ENCODE measurements around the gene DDX17.

DDX17 gene

DNA sequence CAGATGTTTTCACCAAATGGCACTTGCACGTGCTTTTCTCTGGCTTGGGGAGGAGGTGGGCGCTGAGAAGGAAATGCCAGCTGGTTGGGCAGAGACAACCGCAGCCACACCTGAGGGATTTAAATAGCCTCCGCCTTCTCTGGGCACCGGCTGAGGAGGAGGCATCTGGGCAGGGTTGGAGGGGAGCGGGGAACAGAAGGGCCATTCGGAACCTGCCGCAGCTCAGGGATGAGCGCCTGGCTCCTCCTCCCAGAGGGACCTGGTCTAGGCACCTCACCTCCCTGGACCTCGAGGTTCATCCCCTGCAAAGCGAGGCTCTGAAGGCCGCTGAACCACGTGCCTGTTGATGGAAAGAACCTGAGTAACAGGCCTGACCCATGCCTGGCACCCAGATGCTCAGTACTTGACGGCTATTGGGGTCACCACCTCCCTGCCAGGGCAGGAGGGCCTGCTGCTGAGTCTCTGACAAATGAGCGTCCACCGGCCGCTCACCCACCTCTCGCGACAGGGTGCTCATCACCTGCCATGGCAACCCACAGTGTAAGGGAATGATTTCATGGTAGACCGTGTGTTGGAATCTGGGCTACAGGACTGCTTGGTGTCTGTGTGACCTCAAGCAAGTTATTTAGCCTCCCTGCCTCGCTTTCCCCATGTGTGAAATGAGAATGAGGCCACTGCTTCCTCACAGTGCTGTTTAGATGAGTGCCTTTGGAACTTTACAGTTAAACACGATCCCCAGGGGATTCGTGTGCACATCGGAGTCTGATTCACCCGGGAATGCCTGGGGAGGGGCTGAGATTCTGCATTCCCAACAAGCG lies 40.2 kb downstream of the DDX17 start:
- peak; percentile 79 for DNase-seq

DNA sequence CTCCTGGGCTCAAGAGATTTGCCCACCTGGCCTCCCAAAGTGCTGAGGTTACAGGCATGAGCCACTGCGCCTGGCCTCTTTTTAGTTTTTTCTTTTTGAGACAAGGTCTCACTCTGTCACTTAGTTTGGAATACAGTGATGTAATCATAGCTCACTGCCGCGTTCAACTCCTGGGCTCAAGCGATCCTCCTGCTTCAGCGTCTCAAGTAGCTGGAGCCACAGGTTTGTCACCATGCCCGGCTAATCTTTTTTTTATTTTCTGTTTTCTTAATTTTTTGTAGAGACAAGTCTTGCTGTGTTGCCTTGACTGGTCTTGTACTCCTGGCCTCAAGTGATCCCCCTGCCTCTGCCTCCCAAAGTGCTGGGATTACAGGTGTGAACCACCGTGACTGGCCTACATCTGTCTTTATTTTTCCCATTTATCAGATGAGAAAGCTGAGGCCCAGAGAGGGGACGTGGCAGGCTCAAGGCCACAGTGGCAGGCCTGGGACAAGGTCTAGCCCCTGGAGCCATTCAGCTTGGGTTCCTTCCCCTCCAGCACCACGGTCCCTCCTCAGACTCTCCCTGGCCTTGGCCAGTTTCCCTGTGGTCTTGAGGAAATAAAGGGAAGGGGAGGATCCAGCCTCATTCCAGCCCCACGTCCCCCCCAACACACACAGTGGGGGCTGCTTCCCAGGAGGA lies 41.0 kb downstream of the DDX17 start:
- no peak for DNase-seq

DNA sequence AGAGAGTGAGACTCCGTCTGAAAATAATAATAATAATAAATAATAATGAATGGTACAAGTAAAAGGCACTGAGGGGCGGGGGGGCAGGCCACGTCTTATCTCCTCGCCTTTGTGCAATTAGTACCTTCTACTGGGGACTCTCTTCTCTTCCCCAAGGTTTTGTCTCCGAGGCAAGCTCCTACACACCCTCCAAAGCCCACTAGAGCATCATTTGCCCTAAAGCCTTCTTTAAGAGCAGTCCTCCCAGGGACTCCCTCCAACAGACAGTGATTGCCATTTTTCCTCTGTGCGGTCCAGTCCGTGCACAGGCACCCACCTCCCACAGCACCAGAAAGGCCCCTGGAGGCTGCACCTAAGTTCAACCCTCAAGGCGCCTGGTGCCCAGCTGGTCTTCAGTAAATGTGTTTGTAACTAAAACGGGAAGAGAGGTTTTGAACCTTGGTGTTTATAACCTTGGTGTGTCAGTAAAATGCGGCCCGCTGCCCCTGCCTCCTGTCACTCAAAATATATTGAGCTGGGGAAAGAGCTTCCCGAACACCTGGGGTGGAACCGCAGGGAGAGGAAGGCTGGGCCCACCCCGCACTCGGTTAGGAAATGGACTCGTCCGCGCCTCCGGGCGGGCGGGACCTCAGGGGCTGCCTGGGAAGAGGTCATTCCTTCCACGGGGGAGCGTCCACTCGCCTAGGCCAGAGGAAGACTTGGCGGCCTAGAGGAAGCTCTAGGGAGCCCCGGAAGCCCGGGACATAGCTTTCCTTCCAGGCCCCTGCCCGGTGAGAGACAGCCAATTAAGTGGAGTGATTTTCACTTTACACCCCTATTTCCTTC lies 42.9 kb downstream of the DDX17 start:
- no peak for DNase-seq

DNA sequence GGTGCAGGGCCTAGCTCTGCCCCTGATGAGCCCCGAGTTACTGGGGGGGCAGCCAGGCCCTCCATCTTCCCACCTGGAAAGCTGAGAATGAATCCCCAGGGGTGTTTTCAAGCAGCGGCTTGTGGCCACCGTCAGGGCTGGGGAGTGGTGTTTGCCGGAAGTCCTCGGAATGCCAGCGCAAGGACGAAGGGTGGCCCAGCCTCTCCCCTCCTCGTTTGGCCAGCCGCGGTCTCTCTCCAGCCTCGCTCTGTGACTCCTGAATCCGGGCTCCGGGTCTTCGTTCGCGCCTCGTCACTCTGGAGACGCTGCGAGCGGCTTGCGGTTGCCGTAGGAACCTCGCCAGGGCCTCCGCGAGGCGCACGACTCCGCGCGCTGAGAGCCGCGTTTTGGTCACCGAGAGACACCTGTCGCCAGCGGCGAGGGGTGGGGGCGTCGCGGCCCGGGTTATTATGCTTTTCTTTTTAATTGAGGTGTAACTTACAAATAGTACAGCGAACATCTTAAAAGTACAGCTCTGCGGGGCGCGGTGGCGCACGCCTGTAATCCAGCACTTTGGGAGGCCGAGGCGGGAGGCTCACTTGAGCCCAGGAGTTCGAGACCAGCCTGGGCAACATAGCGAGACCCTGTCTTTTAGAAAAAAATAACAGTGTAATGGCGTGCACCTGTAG lies 44.6 kb downstream of the DDX17 start:
- peak; percentile 96 for DNase-seq

DNA sequence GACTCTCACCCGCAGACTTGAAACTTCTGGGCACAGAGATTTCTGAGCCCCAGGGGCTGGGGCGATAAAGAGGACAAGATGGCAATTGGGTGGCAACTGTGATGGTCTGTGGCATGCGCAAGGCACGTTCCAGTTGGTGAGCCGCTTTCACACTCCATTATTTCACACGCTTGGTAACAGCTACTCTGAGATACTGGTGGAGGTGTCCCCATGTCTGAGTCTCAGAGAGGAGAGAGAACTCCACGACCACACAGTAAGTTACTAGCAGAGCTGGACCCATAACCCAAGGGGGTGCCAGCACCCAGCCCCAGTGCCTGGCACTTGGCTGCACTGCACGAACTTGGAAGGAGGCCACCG lies 45.1 kb downstream of the DDX17 start:
- DNase-seq: no peak

DNA sequence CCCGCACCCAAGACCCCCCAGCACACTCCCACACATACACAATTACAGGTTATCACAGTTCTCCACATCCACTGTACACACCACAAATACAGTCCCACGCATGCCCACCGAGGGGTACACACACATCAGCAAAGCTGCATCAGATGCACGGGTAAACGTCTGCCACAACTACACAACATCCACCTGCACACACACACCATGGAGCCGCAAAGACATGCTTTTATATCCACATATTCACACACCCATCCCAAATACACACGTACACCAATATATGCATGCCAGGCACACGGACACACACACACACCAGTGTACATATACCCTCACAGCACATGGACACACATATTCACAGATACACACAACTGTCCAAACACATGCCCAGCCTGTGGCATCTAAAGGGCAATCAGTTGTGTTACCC lies 45.7 kb downstream of the DDX17 start:
- no peak for DNase-seq

DNA sequence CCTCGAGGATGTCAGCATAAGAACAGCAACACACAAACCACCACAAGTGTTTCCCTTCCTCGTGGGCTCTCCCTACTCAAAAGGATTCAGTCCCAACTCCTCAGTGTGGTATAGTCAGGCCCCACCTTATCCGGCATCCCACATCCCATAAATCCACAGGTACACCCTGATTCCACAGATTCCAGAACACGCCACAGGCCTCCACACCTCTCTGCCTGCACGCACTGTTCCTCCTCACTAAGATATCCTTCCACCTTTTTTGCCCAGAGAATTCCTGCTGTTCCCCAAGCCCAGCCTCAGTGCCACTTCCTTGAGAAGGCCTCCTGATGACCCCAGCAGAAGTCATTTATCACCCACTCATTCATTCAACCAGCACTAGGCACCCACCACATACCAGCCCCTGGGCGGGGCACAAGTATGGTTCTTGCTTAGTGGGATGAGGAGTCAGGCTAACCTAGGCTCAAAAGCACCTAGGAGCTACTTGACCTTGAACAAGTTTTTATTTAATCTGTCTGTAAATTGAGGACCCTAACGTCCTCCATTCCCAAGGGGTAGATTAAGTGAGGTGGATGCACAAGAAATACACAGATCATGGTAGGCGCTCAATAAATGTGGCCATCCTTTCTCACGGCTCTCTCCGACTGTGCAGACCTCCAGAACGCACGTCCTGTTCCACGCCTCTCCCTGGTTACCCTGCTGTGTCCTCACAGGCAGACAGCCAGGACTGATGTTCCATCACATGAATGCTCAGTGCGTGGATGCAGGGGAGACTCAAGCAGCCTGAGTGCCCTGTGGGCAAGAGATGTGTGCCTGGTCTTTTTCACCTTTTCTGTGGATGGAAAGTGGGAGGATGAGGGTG lies 49.0 kb downstream of the DDX17 start:
- DNase-seq: no peak

DNA sequence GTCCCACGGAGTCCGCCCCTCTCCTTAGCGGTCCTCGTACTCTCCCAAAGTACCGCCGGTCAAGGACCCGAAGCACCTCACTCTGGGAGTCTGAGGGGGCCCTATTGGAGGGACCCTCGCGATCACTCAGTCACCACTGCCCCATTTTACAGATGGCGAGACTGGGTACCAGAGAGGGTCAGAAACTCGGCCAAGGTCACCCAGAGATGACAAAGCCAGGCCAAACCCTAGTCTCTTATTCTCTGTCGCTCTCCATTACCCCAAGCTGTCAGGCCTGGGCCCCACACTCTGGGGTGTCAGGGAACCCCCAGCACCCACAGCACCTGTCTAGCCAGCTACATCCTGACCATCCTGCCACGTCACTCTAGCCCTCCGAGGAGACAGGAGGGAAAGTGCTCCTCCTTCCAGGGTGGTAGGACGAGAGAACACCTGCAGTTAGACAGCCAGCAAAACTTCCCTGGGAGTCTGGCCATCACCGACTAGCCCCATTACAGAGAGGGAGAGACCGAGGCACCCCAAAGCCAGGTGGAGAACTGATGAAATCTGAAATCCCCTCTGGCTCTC lies 49.8 kb downstream of the DDX17 start:
- DNase-seq: no peak

DNA sequence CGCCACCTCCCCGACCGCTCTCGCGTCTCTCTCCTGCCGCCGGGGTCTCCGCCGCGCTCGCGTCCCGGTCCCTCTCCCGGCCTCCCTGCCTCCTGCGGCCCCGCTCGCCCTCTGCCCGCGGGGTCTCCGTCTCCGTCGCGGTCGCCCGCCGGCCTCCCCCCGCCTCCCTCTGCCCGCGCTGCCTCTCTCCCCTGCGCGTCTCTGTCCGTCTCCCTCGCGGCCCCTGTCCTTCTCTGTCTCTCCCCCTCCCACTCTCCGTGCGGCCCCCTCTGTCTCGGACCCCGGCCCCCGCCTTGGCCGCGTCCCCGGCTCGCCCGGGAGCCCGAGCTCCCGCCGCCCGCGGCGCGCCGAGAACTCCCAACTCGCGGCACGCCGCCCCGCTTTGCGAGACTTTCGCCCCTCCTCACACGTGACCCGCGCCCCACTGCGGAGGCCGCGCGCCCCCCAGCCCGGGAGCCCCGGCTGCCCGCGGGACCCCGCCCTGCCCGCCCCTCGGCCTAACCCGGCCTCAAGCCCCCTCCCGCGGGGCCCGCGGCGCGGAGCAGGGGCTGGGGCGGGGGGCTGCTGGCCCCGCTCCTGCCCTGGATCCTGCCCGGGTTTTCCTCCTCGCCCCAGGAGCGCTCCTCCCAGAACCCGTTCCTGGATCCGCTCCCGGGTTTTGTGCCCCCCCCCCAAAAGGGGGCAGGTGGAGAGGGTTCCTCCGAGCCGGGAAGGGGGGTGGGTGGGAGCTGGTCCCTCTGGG lies 50.4 kb downstream of the DDX17 start:
- DNase-seq: peak; percentile 51

DNA sequence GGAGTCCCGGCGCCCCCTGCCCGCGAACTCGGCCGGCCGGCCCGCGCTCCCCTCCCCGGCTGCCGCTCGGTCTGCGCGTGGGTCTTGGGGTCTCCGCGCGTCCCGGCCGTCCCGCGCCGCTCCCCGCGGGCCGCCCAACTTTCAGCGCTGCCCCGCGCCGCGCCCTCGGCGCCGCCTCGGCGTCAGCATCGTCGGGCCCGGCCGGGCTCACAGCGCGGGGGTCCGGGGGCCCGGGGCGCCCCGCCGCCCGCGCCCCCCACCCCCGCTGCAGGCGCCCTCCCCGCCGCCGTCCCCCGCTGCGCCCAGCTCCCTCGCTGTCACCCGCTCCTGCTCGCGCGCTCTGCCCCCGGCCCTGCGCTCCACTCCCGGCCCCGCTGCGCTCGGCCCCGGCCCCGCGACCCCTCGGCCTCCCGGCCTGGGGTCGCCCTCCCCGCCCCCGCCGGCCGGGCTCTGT lies 51.0 kb downstream of the DDX17 start, which contains the start of gene KCNJ4:
TSS of gene KCNJ4 (minus strand) at position 124 of the 454 bp plus-strand sequence. CDS start 27,067 bp downstream, outside the sequence.
- no peak for DNase-seq

DNA sequence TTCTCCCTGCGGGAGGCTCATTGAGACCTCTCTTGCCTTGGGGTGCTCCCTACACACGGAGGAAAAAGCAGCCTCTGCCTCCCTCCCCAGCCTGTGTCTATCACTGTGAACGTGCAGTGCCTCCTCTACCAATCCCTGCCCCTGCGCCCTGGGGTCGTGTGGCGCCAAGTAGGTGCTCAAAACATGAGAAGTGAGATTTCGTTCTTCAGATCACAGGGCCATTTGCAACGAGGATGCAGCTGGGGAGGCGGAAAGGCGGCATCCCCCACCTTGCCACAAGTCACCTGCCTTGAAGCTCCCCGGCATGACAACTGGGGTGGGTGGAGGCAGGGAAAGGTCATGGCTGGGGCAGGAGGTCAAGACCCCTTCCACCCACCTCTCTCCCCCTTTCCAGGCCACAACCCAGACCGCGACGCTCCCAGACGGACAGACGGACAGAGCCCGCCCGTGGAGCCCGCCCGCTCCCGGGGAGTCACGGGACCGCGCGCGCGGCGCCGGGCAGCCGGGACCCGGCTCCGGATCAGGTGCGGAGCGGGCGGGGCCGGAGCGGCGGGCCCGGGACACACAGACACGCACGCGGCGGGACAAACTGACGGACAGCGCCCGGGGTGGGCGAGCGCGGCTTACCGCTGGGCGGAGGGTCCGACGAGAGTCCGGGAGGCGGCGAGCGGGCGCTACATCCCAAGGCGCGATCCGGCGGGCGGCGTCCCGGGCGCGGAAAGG lies 51.6 kb downstream of the DDX17 start:
- DNase-seq: peak; percentile 86

DNA sequence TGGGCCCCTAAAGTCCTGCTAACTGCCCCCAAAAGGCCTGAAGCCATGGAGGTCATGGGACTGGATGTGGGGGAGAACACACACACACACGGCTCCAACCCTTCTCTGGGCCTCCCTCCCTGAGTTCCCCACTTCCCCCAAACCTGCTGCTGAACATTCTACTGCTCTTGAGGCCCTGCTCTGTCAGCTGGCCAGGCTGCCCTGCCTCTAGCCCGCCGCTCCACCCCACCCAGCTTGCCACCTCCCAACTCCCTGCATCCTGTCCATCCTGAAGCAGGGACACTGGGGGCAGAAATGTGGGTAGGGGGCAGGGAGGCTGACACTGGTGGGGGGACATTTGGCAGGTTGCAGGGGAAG lies 52.1 kb downstream of the DDX17 start:
- DNase-seq: peak; percentile 41

DNA sequence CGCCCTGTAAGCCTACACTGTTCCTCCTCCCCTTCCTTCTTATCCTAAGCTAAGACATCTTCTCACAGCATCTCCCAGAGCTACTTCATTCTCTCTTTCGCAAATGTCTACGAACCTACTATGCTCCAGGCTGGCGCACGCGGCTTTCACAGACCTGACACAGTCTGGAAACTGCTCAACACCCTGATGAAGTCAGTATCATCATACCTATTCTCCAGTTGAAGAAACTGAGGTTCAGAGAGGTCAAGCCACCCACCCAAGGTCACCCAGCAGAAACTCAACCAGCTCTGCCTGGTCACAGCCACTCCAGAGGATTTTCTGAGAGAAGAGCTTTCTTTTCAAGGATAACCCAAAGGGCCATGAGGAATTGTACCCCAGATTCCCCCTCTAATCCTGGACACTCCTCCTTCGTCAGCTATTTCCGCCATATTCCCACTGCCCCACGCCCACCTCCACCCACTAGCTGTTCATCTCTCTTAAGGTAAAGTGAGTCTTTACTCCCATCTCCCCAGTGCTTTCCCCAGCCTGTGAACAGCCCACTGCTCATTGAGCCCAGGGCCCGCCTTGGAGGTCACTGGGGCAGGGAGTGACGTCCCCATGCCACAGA lies 52.9 kb downstream of the DDX17 start:
- no peak for DNase-seq

DNA sequence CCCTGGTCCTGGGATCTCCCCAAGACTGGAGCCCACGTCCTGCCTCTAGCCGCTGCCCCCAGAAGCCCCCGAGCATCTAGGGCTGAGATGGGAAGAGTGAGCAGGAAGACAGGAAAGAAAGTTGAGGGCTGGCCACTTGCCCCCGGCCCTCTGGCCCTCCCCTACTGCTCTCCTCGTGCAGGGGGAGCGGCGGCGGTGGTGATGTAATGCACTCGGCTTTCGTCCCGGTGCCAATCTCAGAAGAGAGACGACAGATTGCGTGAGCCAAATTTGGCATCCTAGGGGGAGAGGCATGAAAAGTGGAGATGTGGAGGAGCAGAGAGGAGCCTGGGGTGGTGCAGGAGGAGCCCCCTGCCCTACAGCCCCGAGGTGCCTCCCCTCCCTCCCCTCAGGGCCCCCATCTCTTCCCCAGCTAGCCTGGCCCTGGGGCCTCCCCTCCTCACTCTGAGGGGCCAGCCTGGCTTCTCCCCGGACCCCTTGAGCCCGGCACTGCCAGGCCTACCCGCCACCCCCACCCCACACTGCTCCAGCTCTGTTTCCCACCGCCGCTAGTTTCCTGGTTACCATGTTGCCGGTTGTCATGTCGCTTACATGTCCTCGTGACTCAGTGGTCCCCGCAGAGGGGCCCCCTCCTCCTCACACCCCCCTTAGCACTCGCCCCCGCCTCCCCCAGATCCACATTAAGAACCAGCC lies 53.6 kb downstream of the DDX17 start:
- DNase-seq: no peak

DNA sequence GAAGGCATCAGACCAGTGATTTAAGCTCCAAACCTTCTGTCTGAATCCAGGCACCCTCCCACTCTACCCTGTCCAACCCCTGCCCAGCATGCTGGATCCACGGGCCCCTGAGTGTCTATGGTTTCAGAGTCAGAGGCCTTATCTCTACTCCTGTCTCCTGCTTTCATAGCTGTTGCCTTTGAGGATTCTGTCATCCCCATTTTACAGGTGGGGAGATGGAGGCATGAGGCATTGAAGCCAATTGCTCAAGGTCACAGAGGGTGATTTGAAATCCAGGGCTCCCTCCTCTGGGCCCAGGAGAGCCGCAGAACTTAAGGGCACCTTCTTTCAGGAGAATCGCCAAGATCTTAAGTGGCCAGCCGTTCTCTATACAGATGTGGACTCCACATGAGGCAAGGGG lies 54.2 kb downstream of the DDX17 start:
- no peak for DNase-seq

DNA sequence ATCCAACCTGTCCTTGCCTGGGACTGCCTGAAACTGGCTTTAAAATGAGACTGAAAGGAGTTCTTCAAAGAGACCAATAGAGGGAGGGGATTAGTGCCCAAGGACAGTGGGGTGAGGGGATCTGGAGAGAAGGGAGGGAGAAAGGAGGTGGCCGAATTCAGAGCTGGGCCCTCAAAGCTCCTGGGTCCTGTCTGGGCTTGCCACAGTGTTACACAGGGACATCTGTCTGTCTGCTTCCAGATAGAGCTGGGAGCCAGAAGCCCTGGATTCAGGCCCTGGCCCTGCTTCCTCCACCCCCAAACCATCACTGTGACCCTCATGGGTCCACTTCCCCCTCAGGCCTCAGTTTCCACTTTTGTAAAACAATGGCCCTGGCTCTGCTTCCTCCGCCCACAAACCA lies 54.7 kb downstream of the DDX17 start:
- no peak for DNase-seq

DNA sequence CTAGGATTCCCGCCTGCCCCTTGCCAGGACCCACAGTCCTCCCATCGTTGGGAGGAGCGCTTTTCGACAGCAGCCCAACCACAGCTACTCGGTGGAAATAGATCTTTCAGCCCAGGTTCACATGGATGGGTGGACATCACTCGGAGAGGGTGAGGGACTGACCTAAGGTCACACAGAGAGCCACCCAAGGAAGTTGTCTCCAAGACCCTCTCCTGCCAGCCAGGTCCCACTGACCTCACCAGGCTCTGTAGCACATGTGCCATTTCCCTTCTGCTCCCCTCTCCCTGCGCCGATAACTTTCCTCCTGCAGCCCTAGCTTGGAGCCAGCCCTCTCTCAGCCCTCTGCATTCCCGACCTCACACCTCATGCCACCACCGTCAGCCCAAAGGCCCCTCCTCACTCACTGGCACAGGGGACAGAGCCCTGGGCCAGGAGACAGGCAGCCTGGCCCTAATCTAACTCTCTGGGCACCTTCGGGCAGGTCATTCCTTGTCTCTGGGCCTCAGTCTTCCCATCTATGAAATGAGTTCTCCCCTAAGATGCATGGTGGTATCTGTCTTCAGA lies 55.8 kb downstream of the DDX17 start:
- no peak for DNase-seq

DNA sequence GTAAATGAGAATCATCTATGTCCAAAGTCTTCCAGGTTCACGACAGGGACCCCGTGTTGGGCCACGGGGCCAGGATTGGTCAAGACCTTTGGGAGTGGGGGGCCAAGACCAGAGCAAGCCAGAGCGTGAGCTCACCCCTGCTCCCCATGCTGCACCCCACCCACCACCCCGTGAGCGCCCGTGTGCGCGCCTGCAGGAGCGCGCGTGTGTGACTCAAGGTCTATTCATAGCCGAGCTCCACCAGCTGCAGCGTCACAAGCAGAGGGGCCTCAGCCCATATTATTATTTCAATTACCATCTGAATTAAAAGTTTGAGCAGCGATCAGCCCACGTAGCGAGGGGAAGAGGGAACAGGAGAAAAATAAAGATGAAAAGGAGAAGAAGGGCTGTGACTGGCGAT lies 56.3 kb downstream of the DDX17 start:
- DNase-seq: no peak
